Smooth muscle cell (in vitro differentiated cells): ENCODE data around the gene STK32A. TPM values are rescaled to one million over a fixed set of nuclear protein-coding genes. Genes with fewer than 3 reads are reported as not detected.

Experiments used
- DNase-seq: peaks from one replicate; lab custom pipeline; 2025; ENCODE audit not compliant: unreplicated experiment; lab: John Stamatoyannopoulos, UW
- H2AFZ ChIP-seq: fragments of 200-600 bp; sonication (generic); 2 replicates; pipeline ENCODE4 v1.6.0; 2016; ENCODE audit warnings: antibody characterized with exemption, low read depth, mild to moderate bottlenecking
- H3F3A ChIP-seq: fragments of 200-600 bp; sonication (generic); 2 replicates; pipeline ENCODE4 v1.6.0; 2017; ENCODE audit warnings: antibody characterized with exemption, low read depth
- H3K27ac ChIP-seq: fragments of 200-600 bp; sonication (generic); 2 replicates; pipeline ENCODE4 v1.5.1; 2016; ENCODE audit warnings: low read depth, mild to moderate bottlenecking
- H3K27me3 ChIP-seq: fragments of 200-600 bp; sonication (generic); 2 replicates; pipeline ENCODE4 v1.6.1; 2016; ENCODE audit warnings: low read depth, mild to moderate bottlenecking
- H3K36me3 ChIP-seq: fragments of 200-600 bp; sonication (generic); 2 replicates; pipeline ENCODE4 v1.5.1; 2016; ENCODE audit warnings: low read depth
- H3K4me1 ChIP-seq: fragments of 200-600 bp; sonication (generic); 2 replicates; pipeline ENCODE4 v1.5.1; 2016; ENCODE audit warnings: low read depth
- H3K4me2 ChIP-seq: fragments of 200-600 bp; sonication (generic); 2 replicates; pipeline ENCODE4 v1.6.0; 2016; ENCODE audit warnings: mild to moderate bottlenecking
- H3K4me3 ChIP-seq: fragments of 200-600 bp; sonication (generic); 2 replicates; pipeline ENCODE4 v1.5.1; 2016; ENCODE audit warnings: mild to moderate bottlenecking
- H3K79me2 ChIP-seq: fragments of 200-600 bp; sonication (generic); 2 replicates; pipeline ENCODE4 v1.6.0; 2016; ENCODE audit warnings: low read depth, mild to moderate bottlenecking
- H3K9ac ChIP-seq: fragments of 200-600 bp; sonication (generic); 2 replicates; pipeline ENCODE4 v1.6.0; 2016; ENCODE audit warnings: low read depth
- H3K9me3 ChIP-seq: fragments of 200-600 bp; sonication (generic); replicated peaks from 2 replicates; pipeline ENCODE4 v1.5.1; 2016; ENCODE audit warnings: low read depth
- H4K20me1 ChIP-seq: fragments of 200-600 bp; sonication (generic); 2 replicates; pipeline ENCODE4 v1.6.0; 2016; ENCODE audit warnings: low read depth
- WGBS: methylation state at CpG from one replicate; pipeline ENCODE4 v1.1.7; 2016; ENCODE audit warnings: low lambda C conversion rate; 5-methylcytosine and 5-hydroxymethylcytosine counted together
- polyA plus RNA-seq: library from polyadenylated mRNA; unstranded; fragments of >200 nt; fragmentation: Nextera tagmentation; extraction: Ambion mirVana; gene quantifications from 2 replicates; pipeline ENCODE4 v1.2.1, GENCODE V29; 2016
- total RNA-seq: library from RNA; depleted of rRNA; stranded (reverse); fragments of >200 nt; gene quantifications from 2 replicates; pipeline ENCODE4 v1.2.3, GENCODE V29; 2014
- TF ChIP-seq, protein P1 (sequence below): fragments of 200-600 bp; sonication (generic); IDR thresholded peaks from 2 replicates; pipeline ENCODE4 v1.5.1; 2017; ENCODE audit warnings: borderline replicate concordance, mild to moderate bottlenecking, antibody characterized with exemption; ENCODE audit not compliant: insufficient read depth, poor library complexity, severe bottlenecking

The STK32A gene
- total and polyA plus RNA-seq, 2 experiments from 2014 or later: 0.21 to 1.1 TPM

DNA sequence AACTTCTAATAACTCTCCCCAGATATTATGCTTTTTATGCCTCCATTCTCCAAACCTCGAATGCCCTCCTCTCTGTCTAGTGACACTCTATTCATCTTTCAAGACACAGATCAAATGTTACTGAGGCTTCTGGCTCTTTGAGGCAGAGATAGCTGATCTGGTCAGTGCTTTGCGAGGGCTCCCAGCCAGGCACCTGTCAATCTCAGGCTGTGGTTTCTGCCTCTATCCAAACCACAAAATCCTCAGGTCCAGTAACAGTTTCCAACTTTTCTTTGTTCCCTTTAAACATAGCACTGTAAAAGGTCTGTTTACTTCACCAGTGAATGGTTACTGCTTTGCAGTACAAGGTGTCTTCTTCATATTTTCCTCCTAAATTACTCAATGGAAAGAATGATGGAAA lies 11.5 kb upstream of the STK32A start:
- Histone ChIP-seq H3K4me1 (no peaks in the 10 kb centered on the region), H3F3A (no peaks in the 10 kb centered on the region), H3K27ac (no peak overlapping the region), H3K36me3 (no peaks in the 10 kb centered on the region), H3K79me2 (no peaks in the 10 kb centered on the region), H4K20me1 (no peaks in the 10 kb centered on the region), H3K27me3 (no peaks in the 10 kb centered on the region), H3K4me3 (no peak overlapping the region), H3K9ac (no peak overlapping the region), H3K9me3 (no peaks in the 10 kb centered on the region), H2AFZ (no peak overlapping the region), H3K4me2 (no peak overlapping the region)
- 42% methylated on average over 2 of the region's 2 CpGs for WGBS
- TF ChIP-seq, protein P1, sequence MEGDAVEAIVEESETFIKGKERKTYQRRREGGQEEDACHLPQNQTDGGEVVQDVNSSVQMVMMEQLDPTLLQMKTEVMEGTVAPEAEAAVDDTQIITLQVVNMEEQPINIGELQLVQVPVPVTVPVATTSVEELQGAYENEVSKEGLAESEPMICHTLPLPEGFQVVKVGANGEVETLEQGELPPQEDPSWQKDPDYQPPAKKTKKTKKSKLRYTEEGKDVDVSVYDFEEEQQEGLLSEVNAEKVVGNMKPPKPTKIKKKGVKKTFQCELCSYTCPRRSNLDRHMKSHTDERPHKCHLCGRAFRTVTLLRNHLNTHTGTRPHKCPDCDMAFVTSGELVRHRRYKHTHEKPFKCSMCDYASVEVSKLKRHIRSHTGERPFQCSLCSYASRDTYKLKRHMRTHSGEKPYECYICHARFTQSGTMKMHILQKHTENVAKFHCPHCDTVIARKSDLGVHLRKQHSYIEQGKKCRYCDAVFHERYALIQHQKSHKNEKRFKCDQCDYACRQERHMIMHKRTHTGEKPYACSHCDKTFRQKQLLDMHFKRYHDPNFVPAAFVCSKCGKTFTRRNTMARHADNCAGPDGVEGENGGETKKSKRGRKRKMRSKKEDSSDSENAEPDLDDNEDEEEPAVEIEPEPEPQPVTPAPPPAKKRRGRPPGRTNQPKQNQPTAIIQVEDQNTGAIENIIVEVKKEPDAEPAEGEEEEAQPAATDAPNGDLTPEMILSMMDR: no peak
- DNase-seq: no peak

DNA sequence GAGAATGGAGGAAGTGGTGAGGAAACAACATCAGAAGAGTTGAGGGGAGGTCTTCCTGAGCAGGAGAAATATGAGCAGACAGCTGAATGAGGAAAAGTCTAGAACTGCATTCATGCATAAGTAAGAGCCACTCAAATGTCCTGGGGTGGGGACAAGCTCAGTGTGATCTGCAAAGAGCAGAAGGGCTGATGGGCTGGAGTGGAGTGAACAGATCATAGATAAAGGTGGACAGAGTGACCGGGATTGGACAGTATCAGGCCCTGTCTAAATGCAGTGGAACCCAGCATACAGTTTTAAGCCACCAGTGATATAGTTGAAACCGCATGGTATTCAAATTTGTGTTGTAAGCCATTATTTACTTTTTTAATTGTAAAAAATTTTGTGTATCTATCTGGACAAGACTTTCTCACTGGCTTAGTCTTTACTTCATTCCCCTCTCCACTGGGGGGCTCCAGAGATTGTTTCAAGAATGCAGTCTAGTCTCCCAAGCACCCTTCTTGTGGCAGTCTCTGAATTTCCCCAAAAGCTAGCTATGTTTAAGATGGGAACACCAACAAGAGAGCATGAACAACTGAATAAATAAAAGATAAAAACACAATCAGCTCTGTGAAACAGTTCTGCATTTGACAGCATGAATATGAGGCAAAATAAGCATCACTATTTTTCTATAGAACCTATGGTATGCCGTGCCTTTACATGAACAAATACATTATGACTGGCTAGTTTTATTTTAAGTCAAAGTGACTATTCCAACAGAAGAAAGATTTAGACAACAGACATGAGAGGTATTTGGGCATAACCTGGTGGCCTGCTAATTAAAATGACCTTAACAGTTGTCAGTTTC lies 10.7 kb upstream of the STK32A start:
- H2AFZ ChIP-seq: no peak overlapping the region
- no peak overlapping the region for H3K4me3 ChIP-seq
- H4K20me1 ChIP-seq: no peaks in the 10 kb centered on the region
- no peaks in the 10 kb centered on the region for H3K36me3 ChIP-seq
- H3K4me1 ChIP-seq: no peaks in the 10 kb centered on the region
- H3K27me3 ChIP-seq: no peaks in the 10 kb centered on the region
- 66% methylated on average over 3 of the region's 3 CpGs for WGBS
- H3K27ac ChIP-seq: no peak overlapping the region
- no peaks in the 10 kb centered on the region for H3K9me3 ChIP-seq
- no peak overlapping the region for H3K4me2 ChIP-seq
- no peaks in the 10 kb centered on the region for H3K79me2 ChIP-seq
- no peak for DNase-seq
- H3K9ac ChIP-seq: no peak overlapping the region
- TF ChIP-seq, protein P1: peak; percentile 66
- H3F3A ChIP-seq: no peaks in the 10 kb centered on the region

DNA sequence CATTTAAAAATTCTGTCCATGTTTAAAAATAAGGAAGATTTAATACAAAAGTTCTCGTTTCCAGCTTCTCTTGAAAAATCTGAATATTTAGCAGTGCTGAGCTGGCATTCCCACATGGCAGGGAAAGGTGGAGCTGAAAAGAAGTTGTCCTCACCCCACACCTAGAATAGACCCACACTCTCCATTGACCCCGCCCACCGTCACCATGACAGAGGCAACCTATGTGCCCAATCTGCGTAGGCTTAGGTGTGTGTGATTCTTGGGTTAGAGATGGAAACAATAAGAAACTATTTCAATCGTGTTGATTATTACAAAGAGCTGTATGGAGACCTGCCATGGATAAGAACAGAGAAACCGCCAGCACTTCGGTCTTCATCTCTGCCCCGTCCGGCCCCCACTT lies 8.9 kb upstream of the STK32A start:
- WGBS: 95% methylated on average over 9 of the region's 9 CpGs
- Histone ChIP-seq H2AFZ (no peak overlapping the region), H3K79me2 (no peaks in the 10 kb centered on the region), H3K36me3 (no peaks in the 10 kb centered on the region), H3F3A (no peaks in the 10 kb centered on the region), H3K9me3 (no peaks in the 10 kb centered on the region), H3K27ac (no peak overlapping the region), H3K27me3 (peaks cover 7% of the 10 kb centered on the region), H3K4me2 (no peak overlapping the region), H3K4me3 (no peak overlapping the region), H4K20me1 (no peaks in the 10 kb centered on the region), H3K4me1 (no peaks in the 10 kb centered on the region), H3K9ac (no peak overlapping the region)
- TF ChIP-seq, protein P1: no peak
- no peak for DNase-seq

DNA sequence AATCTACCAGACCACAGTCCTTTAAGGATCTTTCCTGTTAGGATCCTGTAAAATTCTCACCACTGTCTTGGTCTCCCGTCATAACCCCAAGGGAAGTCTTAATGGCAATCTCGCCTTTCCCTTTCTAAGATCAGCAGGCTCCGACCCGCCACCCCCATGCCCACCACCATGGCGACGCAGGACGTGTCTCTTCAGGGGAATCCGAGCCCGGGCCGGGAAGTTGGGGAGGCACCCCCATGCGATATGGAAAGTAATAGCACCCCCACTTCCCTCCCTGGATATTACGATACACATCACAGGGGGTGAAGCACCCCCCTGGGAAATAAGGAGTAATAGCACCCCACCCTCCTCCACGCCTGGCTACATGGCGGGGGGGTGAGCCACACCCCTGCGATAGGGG lies 8.3 kb upstream of the STK32A start:
- H4K20me1 ChIP-seq: no peaks in the 10 kb centered on the region
- H3K4me2 ChIP-seq: no peak overlapping the region
- H3K9me3 ChIP-seq: no peaks in the 10 kb centered on the region
- no peaks in the 10 kb centered on the region for H3K79me2 ChIP-seq
- peaks cover 12% of the 10 kb centered on the region for H3K27me3 ChIP-seq
- no peaks in the 10 kb centered on the region for H3K4me1 ChIP-seq
- TF ChIP-seq, protein P1: no peak
- DNase-seq: no peak
- H3K36me3 ChIP-seq: no peaks in the 10 kb centered on the region
- no peak overlapping the region for H3K9ac ChIP-seq
- 89% methylated on average over 13 of the region's 15 CpGs for WGBS
- no peak overlapping the region for H3K4me3 ChIP-seq
- H3K27ac ChIP-seq: no peak overlapping the region
- H2AFZ ChIP-seq: no peak overlapping the region
- no peaks in the 10 kb centered on the region for H3F3A ChIP-seq
